ENCODE results near the gene CDH6. TPM values are rescaled to one million over a fixed set of nuclear protein-coding genes. Genes with fewer than 3 reads are reported as not detected.

Gene CDH6
- total RNA-seq, 1 donor from 2014 or later, result 178 TPM

DNA sequence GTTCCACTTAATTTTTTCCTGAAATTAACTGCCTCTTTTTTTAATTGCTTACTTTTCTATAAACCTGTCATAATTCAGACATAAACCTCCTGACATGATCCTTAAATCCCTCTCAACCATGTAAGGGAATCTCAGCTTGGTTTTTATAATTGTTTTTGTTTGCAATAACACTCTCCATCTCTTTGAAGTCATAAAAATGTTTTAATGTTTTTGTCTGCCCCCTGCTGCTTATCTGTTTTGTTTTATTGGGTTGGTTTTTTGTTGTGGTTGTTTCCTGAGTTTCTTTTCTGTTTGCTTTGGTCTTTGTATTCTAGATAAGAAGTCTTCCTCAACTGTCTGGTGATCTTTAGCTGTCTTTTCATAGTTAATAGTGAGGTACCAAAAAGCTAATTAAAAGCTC is 142.0 kb downstream of the CDH6 start:
- H3K9me3 Mint-ChIP-seq (ENCODE audit: unreplicated experiment), result no peaks in the 10 kb centered on the region
- H3K27ac Mint-ChIP-seq (ENCODE audit: unreplicated experiment), result no peak overlapping the region
- H3K36me3 Mint-ChIP-seq (ENCODE audit: unreplicated experiment), result no peaks in the 10 kb centered on the region
- TF ChIP-seq, protein P1, sequence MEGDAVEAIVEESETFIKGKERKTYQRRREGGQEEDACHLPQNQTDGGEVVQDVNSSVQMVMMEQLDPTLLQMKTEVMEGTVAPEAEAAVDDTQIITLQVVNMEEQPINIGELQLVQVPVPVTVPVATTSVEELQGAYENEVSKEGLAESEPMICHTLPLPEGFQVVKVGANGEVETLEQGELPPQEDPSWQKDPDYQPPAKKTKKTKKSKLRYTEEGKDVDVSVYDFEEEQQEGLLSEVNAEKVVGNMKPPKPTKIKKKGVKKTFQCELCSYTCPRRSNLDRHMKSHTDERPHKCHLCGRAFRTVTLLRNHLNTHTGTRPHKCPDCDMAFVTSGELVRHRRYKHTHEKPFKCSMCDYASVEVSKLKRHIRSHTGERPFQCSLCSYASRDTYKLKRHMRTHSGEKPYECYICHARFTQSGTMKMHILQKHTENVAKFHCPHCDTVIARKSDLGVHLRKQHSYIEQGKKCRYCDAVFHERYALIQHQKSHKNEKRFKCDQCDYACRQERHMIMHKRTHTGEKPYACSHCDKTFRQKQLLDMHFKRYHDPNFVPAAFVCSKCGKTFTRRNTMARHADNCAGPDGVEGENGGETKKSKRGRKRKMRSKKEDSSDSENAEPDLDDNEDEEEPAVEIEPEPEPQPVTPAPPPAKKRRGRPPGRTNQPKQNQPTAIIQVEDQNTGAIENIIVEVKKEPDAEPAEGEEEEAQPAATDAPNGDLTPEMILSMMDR (IDR thresholded peaks at IDR 0.05; ENCODE audit: partially characterized antibody, unreplicated experiment), result no peak
- H3K4me3 Mint-ChIP-seq (ENCODE audit: unreplicated experiment), result no peak overlapping the region
- peaks cover 2% of the 10 kb centered on the region for H3K4me1 Mint-ChIP-seq (ENCODE audit: low read depth, unreplicated experiment)
- DNase-seq, result no peak
- no peaks in the 10 kb centered on the region for H3K27me3 Mint-ChIP-seq (ENCODE audit: unreplicated experiment)

DNA sequence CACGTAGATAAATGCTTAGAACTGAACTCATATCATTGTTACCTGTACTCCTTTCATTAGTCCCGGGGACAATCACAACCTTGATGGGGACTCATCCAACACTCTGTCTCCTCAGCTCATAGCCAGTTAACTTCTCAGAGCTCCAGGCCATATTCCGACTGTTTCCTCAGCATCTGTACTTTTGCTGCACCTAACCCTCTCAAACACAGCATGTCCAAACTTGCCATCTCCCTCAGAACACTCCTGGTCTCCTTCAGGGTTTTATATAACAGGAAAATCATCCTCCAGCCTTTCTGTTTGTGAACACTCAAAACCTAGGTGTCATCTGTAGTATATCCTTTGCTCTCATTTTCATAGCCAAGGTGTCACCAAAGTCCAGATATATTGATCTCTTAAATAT is 150.5 kb downstream of the CDH6 start:
- TF ChIP-seq, protein P1 (IDR thresholded peaks at IDR 0.05; ENCODE audit: partially characterized antibody, unreplicated experiment), result no peak
- no peak for DNase-seq
- Mint-ChIP-seq H3K4me3 (ENCODE audit: unreplicated experiment) (no peak overlapping the region), H3K4me1 (ENCODE audit: low read depth, unreplicated experiment) (no peaks in the 10 kb centered on the region), H3K36me3 (ENCODE audit: unreplicated experiment) (no peaks in the 10 kb centered on the region), H3K9me3 (ENCODE audit: unreplicated experiment) (no peaks in the 10 kb centered on the region), H3K27ac (ENCODE audit: unreplicated experiment) (no peak overlapping the region), H3K27me3 (ENCODE audit: unreplicated experiment) (no peaks in the 10 kb centered on the region)

DNA sequence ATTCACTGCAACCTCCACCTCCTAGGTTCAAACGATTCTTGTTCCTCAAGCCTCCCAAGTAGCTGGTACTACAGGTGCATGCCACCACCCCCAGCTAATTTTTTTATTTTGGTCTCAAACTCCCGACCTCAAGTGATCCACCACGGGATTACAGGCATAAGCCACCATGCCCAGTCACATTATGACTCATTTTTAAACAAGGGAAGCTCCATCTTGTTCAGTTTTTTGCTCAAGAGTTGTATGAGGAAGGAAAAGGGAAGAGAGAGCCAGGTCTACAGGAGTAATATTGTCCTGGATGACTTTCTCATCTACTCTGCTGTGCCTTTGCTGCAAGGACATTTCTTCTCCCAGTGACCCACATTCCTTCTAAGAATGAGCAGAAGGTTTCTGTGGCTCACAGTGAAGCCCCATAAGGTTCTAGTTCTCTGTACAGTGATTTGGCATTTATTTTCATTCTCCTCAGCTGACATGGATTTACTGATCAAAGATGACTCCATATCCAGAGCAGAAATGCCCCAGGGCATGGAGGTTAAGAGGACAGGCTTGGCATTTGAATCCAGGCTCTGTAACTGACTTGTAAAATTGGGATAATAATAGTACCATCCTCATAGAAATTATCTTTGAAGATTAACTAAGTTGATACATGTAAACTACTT is 153.5 kb downstream of the CDH6 start:
- Mint-ChIP-seq H3K36me3 (ENCODE audit: unreplicated experiment) (no peaks in the 10 kb centered on the region), H3K27ac (ENCODE audit: unreplicated experiment) (no peak overlapping the region), H3K4me1 (ENCODE audit: low read depth, unreplicated experiment) (no peaks in the 10 kb centered on the region), H3K27me3 (ENCODE audit: unreplicated experiment) (no peaks in the 10 kb centered on the region), H3K4me3 (ENCODE audit: unreplicated experiment) (no peak overlapping the region), H3K9me3 (ENCODE audit: unreplicated experiment) (no peaks in the 10 kb centered on the region)
- no peak for DNase-seq
- TF ChIP-seq, protein P1 (IDR thresholded peaks at IDR 0.05; ENCODE audit: partially characterized antibody, unreplicated experiment), result no peak

DNA sequence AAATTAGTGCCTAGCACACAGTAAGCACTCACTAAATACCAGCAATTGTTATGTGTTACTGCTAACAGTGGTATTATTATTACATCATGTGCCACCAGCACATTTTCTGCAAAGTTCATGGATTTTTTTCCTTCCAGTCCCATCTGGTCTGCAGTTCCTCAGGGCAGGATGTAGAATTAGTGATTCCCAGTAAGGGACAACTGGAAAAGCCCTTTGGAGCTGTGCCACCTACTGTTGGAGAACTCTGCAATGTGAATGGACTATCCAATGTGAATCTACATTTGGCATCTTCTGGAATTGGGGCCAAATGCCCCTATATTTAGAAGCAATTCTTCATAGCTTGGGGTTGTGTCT is 154.0 kb downstream of the CDH6 start:
- no peaks in the 10 kb centered on the region for H3K36me3 Mint-ChIP-seq (ENCODE audit: unreplicated experiment)
- no peaks in the 10 kb centered on the region for H3K4me1 Mint-ChIP-seq (ENCODE audit: low read depth, unreplicated experiment)
- no peaks in the 10 kb centered on the region for H3K27me3 Mint-ChIP-seq (ENCODE audit: unreplicated experiment)
- TF ChIP-seq, protein P1 (IDR thresholded peaks at IDR 0.05; ENCODE audit: partially characterized antibody, unreplicated experiment), result no peak
- DNase-seq, result no peak
- H3K9me3 Mint-ChIP-seq (ENCODE audit: unreplicated experiment), result no peaks in the 10 kb centered on the region
- no peak overlapping the region for H3K4me3 Mint-ChIP-seq (ENCODE audit: unreplicated experiment)
- no peak overlapping the region for H3K27ac Mint-ChIP-seq (ENCODE audit: unreplicated experiment)

DNA sequence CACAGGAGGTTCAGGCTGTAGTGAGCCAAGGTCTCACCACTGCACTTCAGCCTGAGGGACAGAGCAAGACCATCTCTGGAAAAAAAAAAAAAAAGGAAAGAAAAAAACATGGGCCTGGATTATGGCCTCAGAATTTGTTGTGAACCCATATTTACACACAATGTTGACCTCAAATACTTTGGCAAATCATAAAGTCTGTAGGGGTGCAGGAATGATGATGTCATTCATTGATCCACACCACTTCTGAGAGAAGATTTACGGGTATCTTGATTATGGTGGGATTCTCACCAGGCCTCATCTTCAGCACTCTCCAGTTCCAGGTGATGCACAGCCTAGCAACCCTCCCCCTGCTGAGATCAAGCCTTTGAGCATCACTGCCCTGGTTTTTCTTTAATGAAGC is 156.9 kb downstream of the CDH6 start:
- H3K27me3 Mint-ChIP-seq (ENCODE audit: unreplicated experiment), result no peaks in the 10 kb centered on the region
- TF ChIP-seq, protein P1 (IDR thresholded peaks at IDR 0.05; ENCODE audit: partially characterized antibody, unreplicated experiment), result no peak
- DNase-seq, result no peak
- H3K36me3 Mint-ChIP-seq (ENCODE audit: unreplicated experiment), result no peaks in the 10 kb centered on the region
- no peak overlapping the region for H3K4me3 Mint-ChIP-seq (ENCODE audit: unreplicated experiment)
- no peaks in the 10 kb centered on the region for H3K9me3 Mint-ChIP-seq (ENCODE audit: unreplicated experiment)
- no peaks in the 10 kb centered on the region for H3K4me1 Mint-ChIP-seq (ENCODE audit: low read depth, unreplicated experiment)
- H3K27ac Mint-ChIP-seq (ENCODE audit: unreplicated experiment), result no peak overlapping the region
